ENCODE measurements around the gene ABCA2.

DNA sequence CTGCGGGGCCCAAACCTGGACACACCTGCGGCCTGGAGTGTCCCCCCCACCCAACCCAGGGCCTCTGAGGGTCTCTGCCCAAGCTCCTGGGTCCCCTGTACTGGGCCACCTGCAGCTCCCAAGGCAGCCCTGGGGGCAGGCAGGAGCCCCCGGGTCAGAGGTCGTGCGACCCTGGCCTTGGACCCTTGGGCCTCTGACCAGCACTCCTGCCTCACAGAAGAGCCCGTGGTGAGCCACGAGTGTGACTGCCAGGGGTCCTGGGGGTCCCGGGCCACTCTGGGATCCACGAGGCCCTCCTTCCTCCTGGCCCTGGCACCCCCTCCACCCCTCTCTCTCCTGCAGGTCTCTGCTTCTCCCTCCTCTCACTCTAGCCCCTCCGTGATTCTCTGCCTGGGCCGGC lies 55.7 kb downstream of the ABCA2 start:
- TF ChIP-seq, protein P1, sequence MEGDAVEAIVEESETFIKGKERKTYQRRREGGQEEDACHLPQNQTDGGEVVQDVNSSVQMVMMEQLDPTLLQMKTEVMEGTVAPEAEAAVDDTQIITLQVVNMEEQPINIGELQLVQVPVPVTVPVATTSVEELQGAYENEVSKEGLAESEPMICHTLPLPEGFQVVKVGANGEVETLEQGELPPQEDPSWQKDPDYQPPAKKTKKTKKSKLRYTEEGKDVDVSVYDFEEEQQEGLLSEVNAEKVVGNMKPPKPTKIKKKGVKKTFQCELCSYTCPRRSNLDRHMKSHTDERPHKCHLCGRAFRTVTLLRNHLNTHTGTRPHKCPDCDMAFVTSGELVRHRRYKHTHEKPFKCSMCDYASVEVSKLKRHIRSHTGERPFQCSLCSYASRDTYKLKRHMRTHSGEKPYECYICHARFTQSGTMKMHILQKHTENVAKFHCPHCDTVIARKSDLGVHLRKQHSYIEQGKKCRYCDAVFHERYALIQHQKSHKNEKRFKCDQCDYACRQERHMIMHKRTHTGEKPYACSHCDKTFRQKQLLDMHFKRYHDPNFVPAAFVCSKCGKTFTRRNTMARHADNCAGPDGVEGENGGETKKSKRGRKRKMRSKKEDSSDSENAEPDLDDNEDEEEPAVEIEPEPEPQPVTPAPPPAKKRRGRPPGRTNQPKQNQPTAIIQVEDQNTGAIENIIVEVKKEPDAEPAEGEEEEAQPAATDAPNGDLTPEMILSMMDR (conservative IDR thresholded peaks at IDR 0.05 in 1 of 2, IDR thresholded peaks at IDR 0.05 in 1 of 2; ENCODE audit: extremely low read depth in 1 of 2, insufficient read depth in 1 of 2, low read depth in 1 of 2, low read length in 2 of 2), result no peak
- no peak for TF ChIP-seq EZH2 (IDR thresholded peaks at IDR 0.05; ENCODE audit: borderline replicate concordance, low read length)
